Measurements from ENCODE around the gene SLC25A20. TPM values are rescaled to one million over a fixed set of nuclear protein-coding genes. Genes with fewer than 3 reads are reported as not detected.
A peak's percentile ranks its signal among the peaks of the same experiment; 100 is the strongest.

The SLC25A20 gene
- total RNA-seq, 1 experiment from 2014 or later = 9.1 TPM

DNA sequence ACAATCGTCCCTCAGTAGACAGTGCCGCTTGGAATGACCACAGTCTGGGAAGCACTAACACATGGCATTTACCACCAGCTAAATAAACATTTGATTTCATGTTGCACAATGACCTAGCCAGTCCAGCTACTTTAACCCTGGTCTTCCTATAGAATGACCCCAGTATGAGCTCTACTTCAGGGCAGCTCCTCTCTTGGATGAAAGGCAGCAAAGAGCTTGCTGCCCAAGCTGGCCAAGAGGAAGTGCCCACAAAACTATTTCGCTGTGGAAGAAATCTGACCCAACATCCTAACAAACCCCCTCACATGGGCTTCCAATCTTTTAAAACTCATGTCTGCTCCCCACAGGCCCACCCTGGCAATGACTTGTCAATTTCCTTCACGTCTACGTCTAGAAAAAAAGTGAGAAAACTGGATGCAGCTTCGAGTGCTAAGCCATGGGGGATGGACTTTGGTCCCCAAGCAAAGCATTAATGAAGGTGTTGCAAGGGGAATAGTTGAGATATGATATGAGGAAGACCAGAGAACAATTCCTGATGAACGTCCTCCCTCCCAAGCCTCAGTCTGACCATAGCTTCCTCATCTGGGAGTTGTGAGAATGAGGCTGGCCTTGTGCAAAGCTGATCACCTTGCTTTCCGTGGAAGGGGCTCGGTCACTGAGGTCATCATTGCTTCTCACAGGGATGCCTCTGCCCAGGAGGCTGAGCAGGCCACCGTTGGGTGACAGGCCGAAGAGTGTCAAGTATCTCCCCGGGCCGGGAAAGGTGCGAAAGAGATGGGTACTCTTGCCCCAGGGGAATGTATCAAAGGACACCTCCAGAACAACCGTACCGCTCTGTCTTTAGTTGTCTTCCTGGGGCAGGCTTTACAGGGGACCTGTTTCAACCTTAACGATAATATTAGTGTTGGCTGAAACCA, 964 bp downstream of the SLC25A20 start:
- DNase-seq (ENCODE audit: low spot score) = peak; percentile 20

- no peak for DNase-seq (ENCODE audit: low spot score)
Observed at GRCh38 chr3:48896936-48897335, 1.7 kb downstream of the SLC25A20 start.

DNA sequence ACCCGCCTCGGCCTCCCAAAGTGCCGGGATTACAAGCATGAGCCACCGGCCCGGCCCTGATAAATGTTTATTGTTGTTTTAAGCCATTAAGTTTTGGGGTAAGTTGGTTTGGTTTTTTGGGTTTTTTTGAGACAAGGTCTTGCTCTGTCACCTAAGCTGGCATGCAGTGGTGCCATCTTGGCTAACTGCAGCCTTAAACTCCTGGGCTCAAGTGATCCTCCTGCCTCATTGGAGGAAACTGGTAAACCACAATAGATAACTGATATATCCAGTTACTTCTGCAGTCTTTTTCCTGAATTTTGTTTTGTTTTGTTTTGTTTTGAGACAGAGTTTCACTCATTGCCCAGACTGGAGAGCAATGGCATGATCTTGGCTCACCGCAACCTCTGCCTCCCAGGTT, 4.2 kb downstream of the SLC25A20 start:
- no peak for DNase-seq (ENCODE audit: low spot score)

GRCh38 chr3:48891606-48892005, 7.1 kb downstream of the SLC25A20 start:
- no peak for DNase-seq (ENCODE audit: low spot score)

- no peak for DNase-seq (ENCODE audit: low spot score)
Observed at GRCh38 chr3:48885753-48886152, 12.9 kb downstream of the SLC25A20 start.

DNA sequence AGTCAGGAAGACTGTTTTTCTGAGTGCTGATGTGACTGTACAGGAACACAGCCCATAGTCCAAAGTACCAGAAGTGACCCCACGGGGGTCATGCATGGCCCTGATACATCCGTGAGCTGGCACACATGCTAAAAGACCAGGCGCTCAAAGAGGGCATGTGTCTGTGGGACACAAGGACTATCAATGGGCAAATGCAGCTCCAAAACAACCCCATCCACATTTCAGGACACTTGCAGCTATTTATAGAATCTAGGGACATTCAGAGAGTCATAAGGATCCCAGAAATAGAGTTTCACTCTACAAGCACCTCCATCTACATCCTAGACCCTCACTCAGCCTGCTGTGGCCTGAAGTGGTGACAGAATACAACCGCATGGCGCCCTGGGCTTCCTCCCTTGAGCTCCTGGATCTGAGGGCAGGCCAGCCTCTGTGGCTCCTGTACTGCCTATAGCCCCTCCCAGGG, 17.0 kb downstream of the SLC25A20 start:
- DNase-seq (ENCODE audit: low spot score) = no peak

DNA sequence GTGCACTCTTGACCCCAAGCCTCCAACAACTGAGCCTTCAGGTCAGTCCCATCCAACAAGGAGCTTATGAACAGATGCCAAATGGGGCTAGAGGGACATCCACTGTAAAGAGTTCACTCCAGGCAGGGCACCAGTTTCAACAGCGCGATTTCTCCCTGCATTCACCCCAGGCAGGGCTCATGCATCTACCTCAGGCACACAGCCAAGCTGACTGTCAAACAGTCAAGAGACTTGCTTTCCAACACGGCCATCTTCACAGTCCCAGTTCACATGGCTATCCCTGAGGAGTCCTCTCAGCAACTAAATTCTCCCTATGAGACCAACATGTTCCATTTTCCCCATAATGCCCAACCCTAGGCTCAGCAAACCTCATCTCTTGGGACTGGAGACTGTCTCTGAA, 17.7 kb downstream of the SLC25A20 start:
- no peak for DNase-seq (ENCODE audit: low spot score)

- DNase-seq (ENCODE audit: low spot score) = no peak
Observed at GRCh38 chr3:48879994-48880377, 18.7 kb downstream of the SLC25A20 start.

- DNase-seq (ENCODE audit: low spot score) = no peak
Observed at GRCh38 chr3:48879307-48879993, 19.2 kb downstream of the SLC25A20 start.

DNA sequence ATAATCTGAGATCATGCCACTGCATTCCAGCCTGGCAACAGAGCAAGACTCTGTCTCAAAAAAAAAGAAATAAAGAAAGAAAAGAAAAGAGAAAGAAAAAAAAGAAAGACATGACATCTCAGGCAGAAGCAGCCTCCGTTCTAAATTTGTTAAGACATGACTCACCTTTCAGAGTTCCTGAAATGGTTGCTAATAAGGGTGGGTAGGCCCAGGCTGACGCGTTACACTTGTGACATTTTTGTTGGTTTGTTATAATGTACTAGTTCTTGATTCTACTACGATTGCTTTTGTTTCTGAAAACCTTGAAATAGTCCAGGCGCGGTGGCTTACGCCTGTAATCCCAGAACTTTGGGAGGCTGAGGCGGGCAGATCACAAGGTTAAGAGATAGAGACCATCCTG, 21.0 kb downstream of the SLC25A20 start:
- DNase-seq (ENCODE audit: low spot score) = no peak

- DNase-seq (ENCODE audit: low spot score) = no peak
Observed at GRCh38 chr3:48863122-48863521, 35.6 kb downstream of the SLC25A20 start.

DNA sequence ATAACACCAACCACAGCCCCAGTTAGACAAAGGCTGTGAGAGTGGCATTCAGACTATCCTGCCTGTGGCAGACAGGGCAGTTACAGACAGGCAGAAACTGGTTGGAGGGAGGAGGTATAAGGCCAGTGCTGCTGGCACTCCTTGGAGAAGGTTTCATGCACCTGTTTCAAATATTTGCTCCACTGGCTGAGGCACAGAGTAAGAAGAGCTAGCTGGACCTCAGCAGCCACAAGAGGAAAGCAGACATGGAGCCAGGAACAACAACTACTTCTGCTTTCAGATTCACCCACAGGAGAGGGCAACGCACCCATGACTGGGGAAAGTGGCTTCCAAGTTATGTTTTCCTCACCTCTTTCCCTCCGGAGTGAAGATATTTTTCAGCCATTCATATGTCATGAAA, 39.5 kb downstream of the SLC25A20 start:
- DNase-seq (ENCODE audit: low spot score) = no peak

- no peak for DNase-seq (ENCODE audit: low spot score)
Observed at GRCh38 chr3:48858709-48859108, 40.0 kb downstream of the SLC25A20 start.

DNA sequence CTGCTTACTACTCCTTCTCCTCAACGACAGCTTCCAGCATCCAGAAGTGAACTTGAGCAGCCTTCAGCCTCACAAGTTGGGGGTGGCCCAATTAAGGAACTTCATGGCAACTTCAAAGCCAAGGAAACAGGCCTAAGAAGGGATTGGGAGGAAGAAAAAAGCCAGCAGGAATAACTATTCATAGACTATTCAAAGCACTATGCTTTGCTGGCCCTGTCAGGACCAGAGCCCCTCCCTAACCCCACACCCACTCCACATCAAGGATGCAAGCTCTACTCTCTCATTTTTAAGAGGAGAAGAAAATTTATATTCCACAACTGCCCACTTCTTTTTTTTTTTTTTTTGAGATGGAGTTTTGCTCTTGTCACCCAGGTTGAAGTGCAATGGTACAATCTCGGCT, 41.0 kb downstream of the SLC25A20 start:
- DNase-seq (ENCODE audit: low spot score) = no peak

- DNase-seq (ENCODE audit: low spot score) = no peak
Observed at GRCh38 chr3:48856469-48856868, 42.2 kb downstream of the SLC25A20 start.

DNA sequence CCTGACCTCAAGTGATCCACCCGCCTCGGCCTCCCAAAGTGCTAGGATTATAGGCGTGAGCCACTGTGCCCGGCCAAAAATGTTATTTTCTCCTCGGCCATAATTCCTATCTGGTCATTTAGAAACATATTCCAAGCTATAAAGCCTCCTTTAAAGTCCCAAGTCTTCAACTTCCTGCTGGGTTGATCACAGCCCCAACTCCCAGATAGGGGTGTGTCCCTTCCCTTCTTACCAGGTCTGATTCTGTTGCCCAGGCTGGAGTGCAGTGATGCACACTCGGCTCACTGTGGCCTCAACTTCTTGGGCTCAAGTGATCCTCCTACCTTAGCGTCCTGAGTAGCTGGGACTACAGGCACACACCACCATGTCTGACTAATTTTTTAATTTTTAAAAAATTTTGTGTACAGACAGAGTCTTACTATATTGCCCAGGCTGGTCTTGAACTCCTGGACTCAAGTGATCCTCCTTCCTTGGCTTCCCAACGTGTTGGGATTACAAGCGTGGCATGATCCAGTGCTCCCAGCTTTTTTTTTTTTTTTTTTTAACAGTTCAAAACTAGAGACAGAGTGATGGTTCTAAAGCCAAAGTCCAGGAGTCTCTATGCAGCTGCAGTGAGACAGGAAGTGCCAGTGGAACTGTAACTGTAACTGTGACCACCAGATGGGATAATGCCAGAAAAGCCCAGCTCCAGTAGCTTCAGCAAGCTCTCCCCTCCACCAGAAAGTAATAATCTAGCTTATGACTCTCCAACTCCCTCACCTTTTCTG, 42.8 kb downstream of the SLC25A20 start:
- DNase-seq (ENCODE audit: low spot score) = no peak

- no peak for DNase-seq (ENCODE audit: low spot score)
Observed at GRCh38 chr3:48852151-48852550, 46.5 kb downstream of the SLC25A20 start.

- no peak for DNase-seq (ENCODE audit: low spot score)
Observed at GRCh38 chr3:48851407-48851806, 47.3 kb downstream of the SLC25A20 start.

- DNase-seq (ENCODE audit: low spot score) = no peak
Observed at GRCh38 chr3:48848816-48849515, 49.7 kb downstream of the SLC25A20 start.

GRCh38 chr3:48847504-48848423, 50.9 kb downstream of the SLC25A20 start, which contains the start of gene PRKAR2A:
TSS of gene PRKAR2A (minus strand) at chr3:48847874. CDS start at chr3:48847596, 278 bp downstream.
- peak; percentile 84 for DNase-seq (ENCODE audit: low spot score)
